GM18499 (cell line): ENCODE data around the gene HKDC1.
"Not testable (repeated sequence)": the region's sequence is repeated elsewhere in the genome, so short reads cannot be mapped to it uniquely, and the experiment has no call there.

Experiments used
- ATAC-seq: cut with Tn5 transposase; IDR thresholded peaks from one replicate; pipeline ENCODE4 v1.9.1; 2021; ENCODE audit warnings: moderate number of reproducible peaks; ENCODE audit not compliant: insufficient read depth, unreplicated experiment

HKDC1 gene

GRCh38 chr10:69270990-69271389, 50.9 kb downstream of the HKDC1 start:
- ATAC-seq, result no peak

GRCh38 chr10:69272624-69273023, 52.5 kb downstream of the HKDC1 start:
- ATAC-seq, result no peak

DNA sequence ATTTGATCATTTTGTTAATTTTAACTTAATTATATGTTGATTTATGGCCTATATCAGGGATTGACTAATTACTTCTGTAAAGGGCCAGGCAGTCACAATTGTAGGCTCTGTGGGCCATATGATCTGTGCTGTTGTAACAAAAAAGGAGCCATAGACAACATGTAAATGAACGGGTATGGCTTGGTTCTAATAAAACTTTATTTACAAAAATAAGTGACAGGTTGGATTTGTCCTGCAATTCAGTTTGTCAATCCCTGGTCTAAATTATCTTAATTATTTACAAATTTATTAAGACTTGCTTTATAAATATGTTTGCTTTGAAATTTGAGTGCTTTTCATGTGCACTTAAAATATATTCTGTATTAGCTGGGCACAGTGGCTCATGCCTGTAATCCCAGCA, 55.3 kb downstream of the HKDC1 start:
- ATAC-seq, result no peak

- no peak for ATAC-seq
These were observed 56.4 kb downstream of the HKDC1 start for GRCh38 chr10:69276503-69276902.

- ATAC-seq, result no peak
These were observed 58.4 kb downstream of the HKDC1 start, which contains the start of gene HK1 for GRCh38 chr10:69278446-69278963. HK1 (plus strand) TSS chr10:69278496.

DNA sequence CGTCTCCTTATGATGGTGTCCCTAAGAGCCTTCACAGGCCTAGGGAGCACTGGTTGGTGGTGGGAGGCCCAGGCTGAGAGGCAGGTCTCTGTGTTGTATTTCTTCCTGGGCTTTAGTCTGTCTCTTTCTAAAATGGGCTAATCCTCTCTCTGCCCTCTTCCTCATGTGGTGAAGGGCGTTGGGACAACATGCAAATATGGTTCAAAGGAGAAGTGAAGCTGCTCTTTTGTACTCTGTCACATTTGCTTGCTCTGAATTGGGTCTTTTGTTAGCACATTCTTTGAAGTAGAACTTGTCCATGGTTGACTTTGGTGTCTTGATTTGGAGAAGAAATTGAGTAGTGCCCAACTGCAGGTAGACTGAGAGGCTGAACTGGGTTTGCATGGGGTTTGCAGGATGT, 59.0 kb downstream of the HKDC1 start:
- no peak for ATAC-seq

GRCh38 chr10:69281507-69282413, 61.6 kb downstream of the HKDC1 start:
- no peak for ATAC-seq

DNA sequence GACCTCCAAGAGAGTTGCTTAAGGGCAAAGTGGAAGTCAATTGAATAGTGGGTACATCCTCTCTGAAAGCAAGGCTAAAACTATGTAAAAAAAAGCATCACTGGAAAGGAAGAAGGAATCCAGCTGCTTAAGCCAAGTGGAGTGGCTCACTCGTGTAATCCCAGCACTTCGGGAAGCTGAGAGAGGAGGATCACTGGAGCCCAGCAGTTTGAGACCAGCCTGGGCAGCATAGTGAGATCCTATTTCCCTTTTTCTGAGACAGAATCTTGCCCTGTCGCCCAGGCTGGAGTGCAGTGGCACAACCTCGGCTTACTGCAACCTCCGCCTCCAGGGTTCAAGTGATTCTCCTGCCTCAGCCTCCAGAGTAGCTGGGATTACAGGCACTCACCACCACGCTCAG, 64.3 kb downstream of the HKDC1 start:
- not testable (repeated sequence) for ATAC-seq

- ATAC-seq, result no peak
These were observed 65.6 kb downstream of the HKDC1 start for GRCh38 chr10:69285699-69286098.

GRCh38 chr10:69287181-69287580, 67.0 kb downstream of the HKDC1 start:
- no peak for ATAC-seq

GRCh38 chr10:69290993-69291392, 70.9 kb downstream of the HKDC1 start:
- ATAC-seq, result no peak

DNA sequence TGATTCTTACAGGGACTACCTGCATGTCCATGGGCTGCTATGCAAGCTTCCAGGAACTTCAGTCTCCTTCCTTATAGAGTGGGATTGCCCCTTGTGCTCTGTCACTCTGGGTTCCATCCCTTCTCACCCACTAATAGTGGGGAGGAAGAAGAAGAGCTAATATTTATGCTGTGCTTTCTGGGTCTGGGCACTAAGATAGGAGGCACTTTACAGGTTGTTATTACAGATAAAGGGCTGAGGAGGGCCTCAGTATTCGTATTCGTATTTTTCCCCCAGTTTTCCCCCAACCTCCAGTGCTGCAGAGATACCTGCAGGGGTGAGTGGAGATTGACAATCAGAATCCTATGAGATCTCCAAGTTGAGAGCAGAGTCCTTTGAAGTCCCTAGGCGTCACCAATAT, 72.3 kb downstream of the HKDC1 start:
- no peak for ATAC-seq

GRCh38 chr10:69295027-69295636, 75.0 kb downstream of the HKDC1 start:
- ATAC-seq, result no peak

DNA sequence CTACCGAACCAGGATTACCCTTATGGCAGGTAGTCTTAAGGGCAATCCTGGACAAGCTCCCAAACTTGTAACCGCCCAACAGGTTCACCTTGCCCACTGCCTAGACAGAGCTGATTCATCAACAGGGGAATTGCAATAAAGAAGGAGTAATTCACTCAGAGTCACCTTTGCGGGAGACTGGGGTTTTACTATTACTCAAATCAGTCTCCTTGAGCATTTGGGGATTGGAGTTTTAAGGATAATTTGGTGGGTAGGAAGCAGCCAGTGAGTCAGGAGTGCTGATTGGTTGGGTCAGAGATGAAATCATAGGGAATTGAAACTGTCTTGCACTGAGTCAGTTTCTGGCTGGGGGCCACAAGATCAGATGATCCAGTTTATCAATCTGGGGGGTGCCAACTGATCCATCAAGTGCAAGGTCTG, 83.5 kb downstream of the HKDC1 start:
- ATAC-seq, result no peak

DNA sequence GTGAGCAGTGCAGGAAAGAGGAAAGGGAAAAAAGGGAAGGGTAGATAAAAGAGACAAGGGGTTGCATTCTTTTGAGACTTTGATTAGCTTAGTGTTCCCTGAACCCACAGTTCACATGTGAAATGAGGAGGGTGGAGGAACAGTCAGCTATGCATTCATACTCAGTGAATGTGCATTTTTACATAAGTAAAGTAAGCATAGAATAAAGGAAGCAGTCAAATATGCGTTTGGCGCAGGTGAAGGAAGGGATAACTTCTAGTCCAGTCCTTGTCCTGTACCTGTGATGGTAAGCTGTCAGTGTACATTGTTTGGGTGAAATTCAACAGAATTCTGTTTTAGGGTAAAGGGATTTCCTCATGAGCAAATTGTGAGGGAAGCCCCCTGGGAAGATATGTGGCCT, 86.3 kb downstream of the HKDC1 start:
- ATAC-seq, result no peak

DNA sequence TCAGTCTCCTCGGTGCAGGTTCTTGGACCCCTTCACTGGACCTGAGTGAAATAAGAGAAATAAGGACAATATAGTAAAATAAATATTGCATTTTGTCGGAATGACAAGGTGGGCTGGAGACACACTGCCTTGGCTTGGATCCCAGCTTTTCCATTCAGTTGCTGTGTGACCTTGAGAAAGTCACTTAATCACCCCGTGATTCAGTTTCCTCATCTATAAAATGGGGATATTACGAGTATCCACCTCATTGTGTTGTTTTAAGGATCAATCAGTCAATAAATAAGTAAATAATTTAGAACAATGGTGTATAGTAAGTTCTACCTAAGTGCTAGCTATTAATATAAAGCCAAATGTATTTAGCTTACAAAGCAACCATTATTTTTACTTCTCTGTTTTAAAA, 87.3 kb downstream of the HKDC1 start:
- ATAC-seq, result no peak

- not testable (repeated sequence) for ATAC-seq
These were observed 88.2 kb downstream of the HKDC1 start for GRCh38 chr10:69308304-69308703.

- no peak for ATAC-seq
These were observed 91.2 kb downstream of the HKDC1 start for GRCh38 chr10:69311309-69311708.

DNA sequence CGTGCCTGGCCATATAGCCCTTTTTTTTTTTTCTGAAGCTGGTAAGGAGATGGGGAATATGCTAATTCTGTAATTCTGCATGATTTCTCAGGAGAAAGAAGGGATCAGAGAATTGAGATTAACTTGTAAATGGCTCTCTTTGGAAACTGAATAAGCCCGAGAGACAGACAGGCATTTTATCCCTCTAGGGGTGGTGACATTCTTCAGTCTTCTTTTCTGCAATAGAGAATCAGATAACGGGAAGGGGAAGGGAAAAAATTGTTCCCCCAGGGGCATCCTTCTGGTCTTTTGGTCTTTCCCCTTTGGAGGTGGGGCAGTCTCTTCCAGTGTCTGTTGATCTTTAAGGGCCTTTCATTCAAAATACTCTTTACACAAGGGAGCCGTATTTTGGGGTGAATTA, 92.4 kb downstream of the HKDC1 start:
- ATAC-seq, result no peak

GRCh38 chr10:69315100-69315542, 95.0 kb downstream of the HKDC1 start:
- ATAC-seq, result no peak

DNA sequence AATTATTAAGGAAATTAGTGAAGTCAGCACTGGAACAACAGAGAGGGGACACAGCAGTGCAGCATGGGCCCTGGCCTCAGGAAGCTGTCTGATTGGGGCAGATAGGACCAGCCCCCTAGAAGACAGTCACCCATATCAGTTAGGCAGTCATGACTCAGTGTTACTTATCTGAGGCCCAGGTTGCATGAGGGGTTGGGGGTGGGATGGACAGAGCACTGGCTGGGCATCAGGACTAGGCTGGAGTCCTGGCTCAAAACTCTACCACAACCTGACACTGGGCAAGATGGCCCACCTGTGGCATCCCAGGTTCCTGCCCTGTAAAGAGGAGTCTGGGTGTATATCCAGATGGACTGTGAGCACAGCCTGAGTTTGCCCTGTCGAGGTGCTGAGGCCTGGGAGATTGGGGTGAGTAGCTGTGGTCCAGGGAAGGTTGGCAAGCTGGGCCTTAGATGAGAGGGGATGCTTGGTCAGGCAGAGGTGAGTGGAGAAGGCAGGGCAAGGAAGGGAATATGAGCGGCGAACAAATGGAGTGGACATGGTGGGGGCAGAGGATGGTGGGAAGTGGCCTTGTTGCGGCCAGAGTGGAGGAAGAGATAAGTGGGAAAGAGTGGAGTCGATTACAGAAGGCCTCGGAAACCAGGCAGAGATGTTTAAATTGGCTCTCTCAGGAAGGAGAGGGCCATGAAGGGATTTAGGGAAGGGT, 95.6 kb downstream of the HKDC1 start:
- no peak for ATAC-seq
